Progenitor cell of endocrine pancreas (in vitro differentiated cells): ENCODE measurements around the gene TMEM26. TPM values are rescaled to one million over a fixed set of nuclear protein-coding genes. Genes with fewer than 3 reads are reported as not detected.

Experiments
- DNase-seq: peaks from one replicate; pipeline ENCODE4 v3.0.0; 2021; ENCODE audit warnings: low spot score; ENCODE audit not compliant: unreplicated experiment
- H3K27ac Mint-ChIP-seq: 2 replicates; pipeline ENCODE4 v1.8.0; 2021; ENCODE audit warnings: mild to moderate bottlenecking, moderate library complexity, mixed read lengths
- H3K27me3 Mint-ChIP-seq: 2 replicates; pipeline ENCODE4 v1.8.0; 2021; ENCODE audit warnings: mixed read lengths
- H3K36me3 Mint-ChIP-seq: 2 replicates; pipeline ENCODE4 v1.8.0; 2022; ENCODE audit warnings: mixed read lengths; ENCODE audit not compliant: insufficient read depth
- H3K4me1 Mint-ChIP-seq: 2 replicates; pipeline ENCODE4 v1.8.0; 2021; ENCODE audit warnings: low read depth, mixed read lengths
- H3K4me3 Mint-ChIP-seq: 2 replicates; pipeline ENCODE4 v1.8.0; 2021; ENCODE audit warnings: low read depth, mild to moderate bottlenecking, moderate library complexity, mixed read lengths
- H3K9me3 Mint-ChIP-seq: 2 replicates; pipeline ENCODE4 v1.8.0; 2021; ENCODE audit warnings: low read depth, mixed read lengths
- CTCF ChIP-seq: fragments of 200-600 bp; sonication (generic); IDR thresholded peaks from one replicate; pipeline ENCODE4 v1.5.0; 2021; ENCODE audit warnings: antibody characterized with exemption, mild to moderate bottlenecking; ENCODE audit not compliant: unreplicated experiment
- total RNA-seq: library from RNA; stranded (reverse); gene quantifications from 2 replicates; pipeline ENCODE4 v1.2.1, GENCODE V29; 2021

TMEM26 gene
- total RNA-seq, 1 donor from 2014 or later = 0.24 TPM

GRCh38 chr10:61476529-61476928 lies 23.3 kb upstream of the TMEM26 start:
- no peak for DNase-seq
- H3K4me1 Mint-ChIP-seq = peaks cover 3% of the 10 kb centered on the region
- no peaks in the 10 kb centered on the region for H3K36me3 Mint-ChIP-seq
- no peaks in the 10 kb centered on the region for H3K9me3 Mint-ChIP-seq
- H3K4me3 Mint-ChIP-seq = no peak overlapping the region
- H3K27me3 Mint-ChIP-seq = no peaks in the 10 kb centered on the region
- H3K27ac Mint-ChIP-seq = no peak overlapping the region
- no peak for TF ChIP-seq CTCF

GRCh38 chr10:61475449-61475873 lies 22.3 kb upstream of the TMEM26 start:
- TF ChIP-seq CTCF = no peak
- no peaks in the 10 kb centered on the region for H3K9me3 Mint-ChIP-seq
- no peaks in the 10 kb centered on the region for H3K36me3 Mint-ChIP-seq
- peaks cover 3% of the 10 kb centered on the region for H3K4me1 Mint-ChIP-seq
- no peaks in the 10 kb centered on the region for H3K27me3 Mint-ChIP-seq
- H3K27ac Mint-ChIP-seq = no peak overlapping the region
- H3K4me3 Mint-ChIP-seq = no peak overlapping the region
- DNase-seq = no peak

GRCh38 chr10:61472090-61472674 lies 19.0 kb upstream of the TMEM26 start:
- DNase-seq = no peak
- Mint-ChIP-seq H3K36me3 (no peaks in the 10 kb centered on the region), H3K4me3 (no peak overlapping the region), H3K27ac (no peak overlapping the region), H3K9me3 (peaks cover 3% of the 10 kb centered on the region), H3K4me1 (peaks cover 2% of the 10 kb centered on the region), H3K27me3 (no peaks in the 10 kb centered on the region)
- no peak for TF ChIP-seq CTCF

- Mint-ChIP-seq H3K36me3 (no peaks in the 10 kb centered on the region), H3K27me3 (no peaks in the 10 kb centered on the region), H3K4me1 (peaks cover 2% of the 10 kb centered on the region), H3K4me3 (no peak overlapping the region), H3K27ac (no peak overlapping the region), H3K9me3 (peaks cover 3% of the 10 kb centered on the region)
- DNase-seq = no peak
- TF ChIP-seq CTCF = no peak
Measured at GRCh38 chr10:61471491-61471890, 18.3 kb upstream of the TMEM26 start.

GRCh38 chr10:61470740-61471139 lies 17.6 kb upstream of the TMEM26 start:
- no peak for DNase-seq

More at GRCh38 chr10:61470740-61471139, 17.6 kb upstream of the TMEM26 start:
- Mint-ChIP-seq H3K4me1 (peaks cover 2% of the 10 kb centered on the region), H3K36me3 (no peaks in the 10 kb centered on the region), H3K27me3 (no peaks in the 10 kb centered on the region), H3K27ac (no peak overlapping the region), H3K9me3 (peaks cover 3% of the 10 kb centered on the region), H3K4me3 (no peak overlapping the region)
- TF ChIP-seq CTCF = no peak
